Duodenal mucosa (tissue), 2 donors: Measurements from ENCODE around the gene C1QTNF8.

ENCODE experiments used
- H3K27ac ChIP-seq: one replicate; pipeline ENCODE4 v1.7.0; 2013; ENCODE audit warnings: low read depth, low read length
- H3K27me3 ChIP-seq, 2 donors: one replicate each; pipeline ENCODE4 v1.7.0; 2013; ENCODE audit warnings: low read length in 2 of 2, control low read depth in 1 of 2; ENCODE audit not compliant: insufficient read depth in 2 of 2, control insufficient read depth in 1 of 2
- H3K36me3 ChIP-seq, 2 donors: one replicate each; pipeline ENCODE4 v1.7.0; 2013; ENCODE audit warnings: low read length in 2 of 2, control low read depth in 1 of 2; ENCODE audit not compliant: insufficient read depth in 2 of 2, control insufficient read depth in 1 of 2
- H3K4me1 ChIP-seq, 2 donors: one replicate each; pipeline ENCODE4 v1.7.0; 2013; ENCODE audit warnings: low read length in 2 of 2, control low read depth in 1 of 2; ENCODE audit not compliant: insufficient read depth in 2 of 2, control insufficient read depth in 1 of 2
- H3K4me3 ChIP-seq, 2 donors: one replicate each; pipeline ENCODE4 v1.7.0; 2013; ENCODE audit warnings: low read length in 2 of 2, low read depth in 1 of 2
- H3K9ac ChIP-seq, 2 donors: one replicate each; pipeline ENCODE4 v1.7.0; 2013; ENCODE audit warnings: low read length in 2 of 2, low read depth in 1 of 2
- H3K9me3 ChIP-seq, 2 donors: one replicate each; pipeline ENCODE4 v1.7.0; 2013; ENCODE audit warnings: low read length in 2 of 2, control low read depth in 1 of 2; ENCODE audit not compliant: control insufficient read depth in 1 of 2

C1QTNF8 gene

DNA sequence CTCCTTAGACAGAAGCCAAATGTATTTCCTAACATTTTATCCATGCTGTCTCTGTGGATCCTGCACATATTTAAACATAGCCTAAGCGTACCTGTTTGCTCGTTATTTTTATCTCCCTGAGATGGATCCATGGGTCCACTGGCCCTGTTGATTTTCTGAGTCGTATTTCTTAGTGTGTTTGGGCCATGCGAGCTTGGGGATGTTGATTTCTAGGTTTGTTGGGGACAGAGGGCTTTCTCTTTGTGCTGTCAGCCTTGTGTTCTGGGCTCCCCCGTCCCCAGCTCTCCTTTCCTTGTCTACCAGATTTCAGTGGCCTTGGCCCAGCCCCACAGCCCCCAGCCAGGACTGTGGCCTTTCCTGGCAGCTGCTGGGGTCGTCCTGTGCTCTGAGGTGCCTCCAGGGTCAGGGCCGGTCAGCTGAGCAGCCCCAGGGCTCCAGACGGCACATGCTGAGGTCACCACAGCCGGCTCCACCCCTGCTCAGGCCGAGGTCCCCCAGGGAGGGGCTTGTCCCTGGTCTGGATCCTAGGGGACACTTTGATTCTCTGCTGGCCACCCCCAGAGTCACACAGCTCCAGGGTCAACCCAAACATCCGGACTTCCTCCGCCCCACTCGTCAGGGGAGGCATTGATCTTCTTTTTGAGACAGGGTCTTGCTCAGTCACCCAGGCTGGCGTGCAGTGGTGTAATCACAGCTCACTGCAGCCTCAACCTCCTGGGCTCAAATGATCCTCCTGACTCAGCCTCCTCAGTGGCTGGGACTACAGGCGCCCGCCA, 19.1 kb downstream of the C1QTNF8 start:
- H3K27ac ChIP-seq, result no peak overlapping the region
- no peak overlapping the region for H3K4me3 ChIP-seq
- peaks cover 15 to 24% of the 10 kb centered on the region in 2 donors for H3K27me3 ChIP-seq
- H3K36me3 ChIP-seq, result no peaks in the 10 kb centered on the region
- peaks cover 5 to 6% of the 10 kb centered on the region in 2 donors for H3K4me1 ChIP-seq
- H3K9ac ChIP-seq, result no peak overlapping the region
- no peaks in the 10 kb centered on the region for H3K9me3 ChIP-seq

DNA sequence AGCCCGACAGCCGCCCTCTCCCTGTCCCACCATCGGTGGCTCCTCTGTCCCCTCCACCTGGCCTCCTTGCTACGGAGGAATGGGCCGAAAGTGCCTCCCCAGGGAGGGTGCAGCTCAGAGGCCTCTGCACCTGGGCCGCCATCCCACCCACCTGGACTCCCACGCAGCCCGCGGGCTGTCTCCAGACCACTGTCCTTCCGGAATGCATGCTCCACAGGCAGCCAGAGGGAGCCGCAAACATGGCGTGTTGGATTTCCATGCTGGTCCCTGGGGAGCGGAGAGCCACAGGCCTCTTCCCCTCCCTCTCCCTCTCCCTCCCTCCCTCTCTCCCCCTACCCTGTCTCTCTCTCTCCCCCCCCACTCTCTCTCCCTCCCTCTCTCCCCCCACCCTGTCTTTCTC, 20.5 kb downstream of the C1QTNF8 start:
- Histone ChIP-seq H3K9ac (no peak overlapping the region), H3K27ac (no peak overlapping the region), H3K4me1 (peaks cover 5 to 6% of the 10 kb centered on the region in 2 donors), H3K36me3 (no peaks in the 10 kb centered on the region), H3K4me3 (no peak overlapping the region), H3K27me3 (peaks cover 24 to 27% of the 10 kb centered on the region in 2 donors), H3K9me3 (no peaks in the 10 kb centered on the region)

DNA sequence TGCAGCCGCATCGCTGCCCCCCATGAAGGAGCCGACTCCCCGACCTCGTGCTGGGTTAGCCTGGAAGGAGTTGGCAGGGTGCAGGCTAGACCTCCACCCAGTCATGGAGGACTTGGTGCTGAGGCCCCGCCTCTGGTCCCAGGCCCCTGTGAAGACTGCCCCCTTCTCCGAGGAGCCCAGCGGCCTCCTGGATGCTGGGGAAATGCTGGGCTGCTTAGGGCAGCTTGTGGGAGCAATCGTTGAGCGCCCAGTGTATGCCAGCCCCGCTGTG, 21.7 kb downstream of the C1QTNF8 start:
- Histone ChIP-seq H3K4me3 (no peak overlapping the region), H3K9ac (no peak overlapping the region), H3K27me3 (peaks cover 30 to 37% of the 10 kb centered on the region in 2 donors), H3K36me3 (no peaks in the 10 kb centered on the region), H3K4me1 (peaks cover 5 to 6% of the 10 kb centered on the region in 2 donors), H3K27ac (no peak overlapping the region), H3K9me3 (no peaks in the 10 kb centered on the region)

DNA sequence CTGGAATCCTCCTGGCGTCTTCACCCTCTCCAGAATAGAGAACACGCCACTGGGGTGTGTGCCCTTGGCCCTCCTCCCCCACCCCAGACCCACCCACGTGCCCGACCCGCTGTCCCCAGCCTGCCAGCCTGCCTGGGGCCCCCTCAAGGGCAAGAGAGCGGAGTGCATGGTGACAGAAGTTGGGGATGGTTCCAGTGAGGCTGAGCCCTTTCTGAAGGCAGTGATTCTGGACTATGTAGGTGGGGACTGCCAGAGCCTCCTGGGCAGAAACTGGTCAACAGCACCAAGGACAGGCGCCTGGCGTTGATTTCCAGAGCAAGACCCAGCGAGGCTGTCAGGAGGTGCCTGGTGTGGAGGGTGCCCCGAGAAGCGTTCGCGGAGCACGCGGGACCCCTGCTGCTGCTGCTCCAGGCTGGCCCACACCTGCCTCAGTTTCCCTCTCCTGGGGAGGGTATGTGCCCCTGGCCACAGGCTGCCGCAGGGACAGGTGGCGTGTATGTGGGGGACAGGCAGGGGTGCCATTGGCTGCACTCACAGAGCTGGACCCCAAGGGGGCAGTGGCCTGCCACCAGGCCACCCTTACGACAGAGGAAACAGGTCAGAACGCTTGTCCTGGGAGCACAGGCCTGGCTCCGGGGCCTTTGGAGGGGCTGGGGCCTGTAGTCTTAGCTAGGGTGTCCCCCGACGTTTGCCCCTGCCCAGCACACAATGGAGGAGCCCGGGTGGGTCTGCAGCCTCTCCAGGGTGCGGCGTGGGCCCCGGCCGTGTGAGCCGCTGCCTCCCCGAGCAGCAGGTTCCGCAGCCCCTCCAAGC, 22.3 kb downstream of the C1QTNF8 start:
- H3K36me3 ChIP-seq, result no peaks in the 10 kb centered on the region
- no peak overlapping the region for H3K27ac ChIP-seq
- H3K4me1 ChIP-seq, result peaks cover 3 to 6% of the 10 kb centered on the region in 2 donors
- H3K9ac ChIP-seq, result no peak overlapping the region
- H3K9me3 ChIP-seq, result no peaks in the 10 kb centered on the region
- peaks cover 30 to 38% of the 10 kb centered on the region in 2 donors for H3K27me3 ChIP-seq
- no peak overlapping the region for H3K4me3 ChIP-seq

DNA sequence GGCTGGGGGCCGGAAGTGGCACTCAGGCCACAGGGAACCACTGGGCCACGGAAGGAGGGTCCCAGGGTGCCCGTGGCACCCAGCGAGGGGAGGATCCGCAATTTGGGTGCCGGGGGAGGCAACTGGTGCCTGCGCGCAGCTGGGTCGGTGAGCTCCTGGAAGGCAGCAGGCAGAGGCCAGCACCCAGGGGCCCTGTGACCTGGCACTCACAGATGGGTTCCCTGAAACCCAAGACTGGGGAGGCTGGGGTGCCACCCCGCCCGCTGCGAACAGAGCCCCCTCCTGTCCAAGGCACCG, 22.8 kb downstream of the C1QTNF8 start:
- Histone ChIP-seq H3K36me3 (no peaks in the 10 kb centered on the region), H3K27me3 (peaks cover 30 to 43% of the 10 kb centered on the region in 2 donors), H3K9ac (no peak overlapping the region), H3K27ac (no peak overlapping the region), H3K9me3 (no peaks in the 10 kb centered on the region), H3K4me1 (peaks cover 0 to 3% of the 10 kb centered on the region in 2 donors), H3K4me3 (no peak overlapping the region)

DNA sequence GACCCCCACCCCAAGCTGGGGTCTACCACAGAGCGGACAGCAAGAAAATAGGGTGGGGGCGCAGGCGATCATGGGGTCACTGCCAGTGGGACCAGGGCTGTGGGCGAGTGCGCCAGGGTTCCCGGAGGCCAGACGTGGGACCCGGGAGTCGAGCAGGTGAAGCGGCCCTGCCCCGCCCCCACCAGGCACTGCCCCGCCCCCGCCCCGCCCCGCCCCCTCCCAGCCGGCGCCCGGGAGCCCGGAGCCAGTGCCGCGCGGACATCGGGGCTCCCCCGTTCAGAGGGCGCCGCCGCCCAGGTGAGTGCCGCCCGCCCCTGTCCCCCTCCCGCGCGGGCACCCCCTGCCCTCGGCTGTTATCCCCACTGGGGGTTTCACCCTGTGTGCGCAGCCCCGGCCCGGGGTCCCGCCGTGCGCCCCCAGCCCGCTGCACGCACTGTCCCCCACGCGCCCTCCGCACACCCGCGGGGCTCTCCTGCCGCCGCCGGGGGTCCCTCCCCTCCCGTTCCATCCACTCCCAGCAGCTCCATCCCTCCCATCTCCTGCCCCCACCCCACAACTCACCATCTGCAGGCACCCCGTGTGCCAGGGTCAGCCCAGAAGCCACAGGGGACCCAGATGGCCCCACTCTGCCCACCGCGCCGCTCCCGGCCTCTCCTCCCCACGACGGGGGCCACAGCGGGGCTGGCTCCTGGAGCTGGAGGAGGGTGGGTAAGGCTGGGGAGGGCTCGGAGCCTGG, 23.4 kb downstream of the C1QTNF8 start, which contains the start of gene SSTR5:
Gene SSTR5, plus strand, starts transcription at position 222 of the 736 bp plus-strand sequence. CDS start 6,122 bp downstream, outside the sequence.
- H3K9me3 ChIP-seq, result no peaks in the 10 kb centered on the region
- H3K4me3 ChIP-seq, result no peak within 1 kb of the TSS
- no peak within 1 kb of the TSS for H3K27ac ChIP-seq
- H3K27me3 ChIP-seq, result peaks cover 30 to 47% of the 10 kb centered on the region in 2 donors
- H3K4me1 ChIP-seq, result no peaks in the 10 kb centered on the region
- no peak within 1 kb of the TSS for H3K9ac ChIP-seq
- no peaks in the 10 kb centered on the region for H3K36me3 ChIP-seq

DNA sequence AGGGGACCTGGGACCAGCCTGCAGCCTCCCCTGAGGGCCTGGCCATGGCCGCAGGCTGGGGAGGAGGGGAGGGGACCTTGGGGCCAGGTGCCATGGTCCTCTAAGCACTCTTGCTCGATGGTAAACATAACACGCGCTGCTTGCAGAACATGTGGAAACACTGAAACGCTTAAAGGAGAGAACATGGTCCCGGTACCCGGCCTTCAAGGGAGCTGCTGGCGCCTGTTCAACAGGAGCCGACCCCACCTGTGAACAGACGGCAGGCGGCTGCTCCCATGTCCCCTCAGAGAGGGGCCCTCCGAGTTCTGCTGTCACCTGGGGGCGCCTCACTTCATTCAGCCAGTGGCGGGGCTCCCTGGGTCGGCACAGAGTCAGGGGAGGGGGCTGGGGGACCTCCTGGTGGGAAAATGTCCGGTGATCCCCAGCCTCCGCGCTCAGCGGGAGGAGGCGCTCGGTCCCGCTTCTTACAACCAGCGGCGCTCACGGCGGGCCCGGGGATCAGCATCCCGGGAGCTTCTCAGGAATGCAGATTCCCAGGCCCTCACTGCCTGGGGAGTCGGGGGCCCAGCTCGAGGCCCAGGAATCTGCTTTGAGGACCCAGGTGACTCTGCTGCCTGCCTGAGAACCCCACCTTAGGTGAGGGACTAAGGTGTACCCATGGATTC, 24.4 kb downstream of the C1QTNF8 start:
- Histone ChIP-seq H3K9ac (no peak overlapping the region), H3K4me1 (no peaks in the 10 kb centered on the region), H3K36me3 (no peaks in the 10 kb centered on the region), H3K27ac (no peak overlapping the region), H3K9me3 (no peaks in the 10 kb centered on the region), H3K4me3 (no peak overlapping the region), H3K27me3 (peaks cover 24 to 42% of the 10 kb centered on the region in 2 donors)

DNA sequence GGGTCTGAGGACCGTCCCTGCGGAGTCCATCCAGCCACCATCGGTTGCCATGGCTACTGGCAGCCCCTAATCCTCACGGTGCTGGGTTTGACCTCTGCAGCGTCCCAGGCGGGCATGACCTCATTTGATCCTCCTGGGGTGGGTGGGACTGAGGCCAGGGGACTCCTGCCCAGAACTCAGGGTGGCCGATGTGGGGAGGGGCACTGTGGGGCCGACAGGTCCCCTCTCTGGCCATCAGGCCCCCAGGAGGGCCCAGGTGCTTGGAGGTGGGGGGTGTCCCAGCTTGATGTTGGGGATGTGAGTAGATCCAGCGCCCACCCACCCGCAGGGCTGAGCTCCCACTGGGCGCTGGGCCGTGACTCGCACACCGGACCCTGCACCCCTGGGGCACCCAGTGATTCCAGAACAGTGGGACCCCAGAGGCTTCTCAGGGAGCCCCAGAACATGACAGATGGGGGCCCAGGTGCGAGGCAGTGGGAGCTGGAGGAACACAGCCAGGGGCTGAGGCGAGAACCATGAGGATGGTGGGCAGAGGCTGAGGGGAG, 25.1 kb downstream of the C1QTNF8 start:
- Histone ChIP-seq H3K27ac (no peak overlapping the region), H3K27me3 (peaks cover 24 to 39% of the 10 kb centered on the region in 2 donors), H3K9ac (no peak overlapping the region), H3K36me3 (no peaks in the 10 kb centered on the region), H3K4me1 (no peaks in the 10 kb centered on the region), H3K9me3 (no peaks in the 10 kb centered on the region), H3K4me3 (no peak overlapping the region)

DNA sequence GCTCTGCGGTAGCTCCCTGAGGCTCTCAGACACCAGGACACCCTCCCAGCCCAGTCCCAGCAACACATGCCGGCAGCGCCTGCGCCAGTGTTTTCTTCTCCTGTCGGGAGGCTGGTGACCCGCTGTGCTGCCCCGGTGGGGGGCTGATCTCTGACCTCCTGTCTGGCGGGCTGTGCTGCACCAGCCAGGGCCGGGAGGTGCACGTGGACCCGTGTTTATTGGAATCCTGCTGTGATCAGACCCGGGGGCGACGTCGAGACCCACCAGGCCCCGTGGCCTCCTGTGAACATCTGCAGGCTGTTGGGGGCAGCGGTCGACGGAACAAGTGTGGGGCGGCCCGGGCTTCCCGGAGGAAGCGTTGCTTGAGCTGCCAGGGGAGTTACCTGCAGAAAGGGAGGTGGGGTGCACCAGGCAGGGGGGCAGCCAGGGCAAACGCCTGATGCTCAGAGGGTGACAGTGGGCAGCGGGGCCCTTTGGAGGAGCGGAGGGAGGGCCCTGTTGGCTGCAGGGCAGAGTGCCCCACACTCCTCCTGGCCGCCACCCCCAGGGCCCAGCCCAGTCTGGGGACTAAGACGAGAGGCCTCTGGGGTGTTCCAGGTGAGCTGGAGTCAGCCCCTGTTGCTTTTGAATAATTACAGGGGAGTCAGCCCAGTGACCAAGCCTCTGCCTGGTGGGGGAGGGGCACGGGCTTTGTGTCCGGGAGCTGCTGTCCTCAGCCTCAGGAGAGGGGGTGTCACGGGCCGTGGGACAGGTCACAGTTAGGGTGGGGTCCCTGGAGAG, 25.8 kb downstream of the C1QTNF8 start:
- Histone ChIP-seq H3K9me3 (no peaks in the 10 kb centered on the region), H3K9ac (no peak overlapping the region), H3K4me1 (no peaks in the 10 kb centered on the region), H3K27ac (no peak overlapping the region), H3K27me3 (peaks cover 24 to 39% of the 10 kb centered on the region in 2 donors), H3K4me3 (no peak overlapping the region), H3K36me3 (no peaks in the 10 kb centered on the region)
